Hippocampal formation (tissue), 2 donors: ENCODE results near the gene BLID.

Source experiments
- DNase-seq, 2 donors: peaks; one replicate each; lab custom pipeline; 2025; lab: John Stamatoyannopoulos, UW

Gene BLID

DNA sequence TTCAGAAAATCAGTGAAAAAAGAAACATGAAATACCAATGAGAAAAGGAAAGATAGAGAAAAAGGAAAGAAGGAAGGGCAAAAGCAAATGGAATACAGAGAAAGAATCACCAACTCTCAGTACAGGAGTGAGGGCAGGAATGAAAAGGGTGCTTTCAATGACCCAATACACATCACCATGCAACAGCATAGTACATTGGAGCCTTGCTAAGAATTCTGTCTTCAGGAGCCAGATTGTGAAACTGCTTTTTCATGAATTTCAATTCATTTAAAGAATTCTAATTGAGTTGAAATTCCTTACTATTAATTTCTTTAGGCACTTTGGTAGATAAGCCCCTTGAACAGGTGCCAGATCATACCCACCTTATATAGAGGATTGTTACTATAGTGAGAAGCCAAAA, 34.9 kb downstream of the BLID start:
- DNase-seq, result peak in 1 of 2 donors; percentile 45

GRCh38 chr11:122077459-122077858, 38.6 kb downstream of the BLID start:
- DNase-seq, result peak in 1 of 2 donors; percentile 52

DNA sequence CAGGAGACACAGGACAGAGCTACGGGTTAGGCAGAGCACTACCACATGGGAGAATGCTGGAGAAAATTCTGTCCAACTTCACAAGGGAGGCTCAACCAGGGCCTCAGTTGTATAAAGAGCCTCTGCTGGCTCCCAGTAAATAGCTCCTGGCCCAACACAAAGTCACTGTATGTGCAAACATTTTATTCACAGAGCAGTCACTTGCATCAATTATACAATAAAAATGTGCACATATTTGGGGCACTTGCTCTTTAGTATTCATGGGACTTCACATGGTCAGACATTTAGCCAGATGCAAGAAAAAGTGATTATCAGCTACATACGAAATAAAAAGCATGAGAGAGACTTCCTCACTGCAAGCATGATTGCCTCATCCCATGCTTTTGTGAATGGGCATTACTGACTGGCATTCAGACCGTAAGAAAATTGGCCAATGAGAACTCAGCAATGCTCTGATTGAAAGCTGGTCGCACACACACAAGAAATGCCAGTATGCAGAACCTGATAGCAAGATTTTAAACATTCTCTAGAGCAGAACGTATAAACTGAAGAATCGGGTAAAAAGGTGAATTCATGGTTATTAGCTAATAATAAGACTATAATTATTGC, 39.4 kb downstream of the BLID start:
- peak; percentile 30 to 67 for DNase-seq

DNA sequence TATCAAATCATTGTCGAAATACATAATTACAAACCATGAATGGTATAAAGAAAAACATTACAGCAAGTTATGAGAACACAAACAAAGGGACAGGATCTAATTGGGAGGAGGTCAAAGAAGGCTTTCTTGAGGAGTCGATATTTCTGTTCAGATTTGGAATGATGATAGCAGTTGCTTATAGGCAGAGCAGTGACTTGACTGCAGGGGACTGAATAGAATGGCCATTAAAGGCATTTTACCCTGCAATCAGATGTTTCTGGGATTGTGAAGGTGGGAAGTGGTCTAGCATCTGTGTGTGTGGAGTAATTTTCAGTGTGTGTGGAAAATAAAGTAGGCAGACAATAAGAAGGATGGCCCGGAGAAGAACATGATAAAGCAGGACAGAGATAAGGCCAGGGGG, 41.0 kb downstream of the BLID start:
- DNase-seq, result no peak

DNA sequence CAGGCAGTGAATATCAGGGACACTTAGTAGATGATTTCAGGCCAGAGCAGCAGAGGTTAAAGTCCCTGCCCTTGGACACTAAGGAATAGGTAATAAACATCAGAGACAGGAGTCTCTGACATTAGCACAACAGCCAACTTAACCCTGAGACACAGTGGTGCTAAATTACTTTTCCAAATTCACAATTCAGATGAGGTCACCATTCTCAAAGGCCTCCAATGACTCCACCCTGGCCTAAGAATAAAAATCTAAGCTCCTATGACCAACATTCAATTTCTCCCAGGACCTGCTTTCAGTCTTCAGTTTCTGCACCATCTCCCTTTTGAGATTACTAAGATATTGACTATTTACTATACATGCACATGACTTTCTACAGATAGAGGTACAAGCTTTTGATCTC, 42.0 kb downstream of the BLID start:
- no peak for DNase-seq

DNA sequence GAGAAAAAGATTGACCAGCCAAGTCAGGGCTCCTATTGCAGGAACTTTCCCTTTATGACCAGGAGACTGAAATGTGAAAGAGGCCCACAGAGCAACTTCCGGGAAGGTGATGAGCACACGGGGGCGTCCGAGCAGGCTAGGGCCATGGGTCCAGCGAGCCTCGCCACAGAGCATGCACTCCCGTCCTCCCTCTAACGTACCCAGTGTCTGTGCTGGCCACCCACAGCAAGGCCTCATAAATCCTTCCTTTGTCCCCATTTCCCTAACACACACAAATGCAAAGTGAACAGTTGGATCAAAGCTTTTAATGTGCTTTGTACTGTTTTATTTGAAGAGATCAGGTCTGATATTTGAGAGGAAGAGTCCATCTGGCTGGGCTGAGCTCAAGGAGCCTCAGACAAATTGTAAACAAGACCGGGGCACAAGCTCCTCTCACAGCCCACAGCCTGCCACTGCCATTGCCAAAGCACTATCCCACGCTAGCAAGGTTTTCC, 44.3 kb downstream of the BLID start:
- peak in 1 of 2 donors; percentile 62 for DNase-seq

GRCh38 chr11:122069707-122070360, 46.2 kb downstream of the BLID start:
- peak; percentile 60 to 72 for DNase-seq

DNA sequence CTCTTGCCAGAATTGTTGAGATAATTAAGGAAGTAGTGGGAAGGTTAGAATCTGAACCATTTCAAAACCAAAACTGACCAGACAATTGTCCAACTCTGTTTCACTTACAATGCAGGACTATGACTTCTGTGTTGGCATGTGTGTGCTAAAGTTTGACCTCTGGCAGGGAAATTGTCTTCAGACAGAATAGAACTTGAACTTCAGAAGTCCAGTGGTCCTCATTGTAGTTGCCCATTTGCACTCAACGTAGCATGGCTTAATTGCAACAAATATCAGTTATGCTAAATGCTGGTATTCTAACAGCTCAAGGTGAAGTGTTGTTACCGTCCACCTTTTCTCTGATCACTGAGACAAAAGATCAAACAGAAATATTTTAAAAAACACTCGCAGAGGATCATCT, 47.2 kb downstream of the BLID start:
- DNase-seq, result no peak

DNA sequence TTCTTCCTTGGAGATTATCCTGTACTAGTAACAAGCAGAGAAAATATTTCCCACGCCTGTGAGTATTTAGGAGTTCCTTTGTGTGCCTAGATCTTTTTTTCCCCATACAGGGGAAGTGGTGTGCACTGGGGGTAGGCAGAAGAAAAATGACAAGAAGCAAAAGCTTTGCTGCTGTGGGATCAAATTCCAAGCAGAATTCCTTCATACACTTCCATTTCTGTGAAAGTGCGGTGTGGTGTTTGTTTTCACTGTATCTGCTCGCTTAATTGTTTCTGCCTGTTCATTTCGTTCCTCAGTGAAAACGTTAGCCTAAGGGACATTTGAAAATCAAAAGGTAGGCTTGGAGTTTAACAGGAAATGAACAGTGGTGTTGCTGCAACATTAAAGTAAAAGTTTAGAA, 47.9 kb downstream of the BLID start:
- no peak for DNase-seq
